ENCODE data around the gene CD300H. TPM values are rescaled to one million over a fixed set of nuclear protein-coding genes. Genes with fewer than 3 reads are reported as not detected.

The CD300H gene
- total RNA-seq, 1 experiment from 2014 or later: not detected

DNA sequence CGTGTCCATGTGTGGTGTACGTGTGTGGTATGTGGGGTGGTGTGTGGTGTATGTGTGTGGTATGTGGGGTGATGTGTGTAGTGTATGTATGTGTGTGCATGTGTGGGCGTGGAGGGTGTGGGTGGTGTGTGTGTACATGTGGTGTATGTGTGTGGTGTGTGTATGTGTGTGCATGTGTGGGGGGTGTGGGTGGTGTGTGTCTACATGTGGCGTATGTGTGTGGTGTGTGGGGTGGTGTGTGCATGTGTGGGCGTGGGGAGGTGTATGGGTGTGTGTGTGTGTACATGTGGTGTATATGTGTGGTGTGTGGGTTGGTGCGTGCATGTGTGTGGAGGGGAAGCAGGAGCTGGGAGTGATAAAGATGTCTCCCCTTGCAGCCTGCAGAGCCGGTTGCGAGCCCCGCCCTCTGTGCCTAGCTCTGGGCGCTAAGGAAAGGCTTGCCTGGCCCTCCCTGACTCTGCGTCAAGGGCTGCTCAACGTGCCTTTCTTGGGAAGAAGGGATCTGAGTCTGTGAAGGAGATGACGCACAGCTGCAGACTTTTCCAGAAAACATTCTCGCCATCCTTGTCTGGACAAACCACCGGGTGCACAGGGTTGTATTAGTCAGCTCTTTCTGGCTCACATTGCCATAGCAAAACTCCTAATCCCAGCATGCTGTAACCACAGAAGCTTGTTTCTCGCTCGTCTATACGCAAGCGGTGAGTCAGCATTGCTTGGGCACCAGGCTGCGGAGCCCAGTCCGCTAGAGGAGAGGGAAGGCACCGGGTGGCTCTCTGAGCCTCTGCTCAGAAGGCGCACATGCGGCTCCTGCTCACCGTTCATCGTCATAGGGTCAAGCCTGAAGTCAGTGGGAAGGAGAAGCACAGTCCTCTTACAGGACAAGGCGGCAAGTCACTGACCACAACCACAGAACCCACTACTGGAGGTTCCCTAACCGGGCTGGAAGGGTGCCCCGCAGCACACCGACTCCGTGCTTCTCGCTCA is 2.0 kb upstream of the CD300H start:
- Histone ChIP-seq H3K9me3 (ENCODE audit: low read depth, low read length, poor library complexity, severe bottlenecking) (no peaks in the 10 kb centered on the region), H3K27ac (ENCODE audit: low read depth, low read length, poor library complexity, severe bottlenecking) (no peak overlapping the region), H3K36me3 (ENCODE audit: insufficient read depth, low read length, poor library complexity, severe bottlenecking) (no peaks in the 10 kb centered on the region), H3K4me1 (ENCODE audit: insufficient read depth, low read length, poor library complexity, severe bottlenecking) (no peaks in the 10 kb centered on the region), H3K27me3 (replicated peaks; ENCODE audit: insufficient read depth, low read depth, low read length, poor library complexity) (peaks cover 6% of the 10 kb centered on the region), H3K4me3 (ENCODE audit: low read depth, low read length, poor library complexity, severe bottlenecking) (no peak overlapping the region)
- peak; percentile 69 for DNase-seq (ENCODE audit: low spot score)
- CTCF ChIA-PET: no interaction called here
- BruUV-seq (replicated peaks): no TSS peak
- intact Hi-C loops (cut with micrococcal nuclease; ENCODE audit: unreplicated experiment): no loop called here
- POLR2A ChIA-PET (ENCODE audit: low non-redundant PET): no interaction called here
- TF ChIP-seq, protein P1, sequence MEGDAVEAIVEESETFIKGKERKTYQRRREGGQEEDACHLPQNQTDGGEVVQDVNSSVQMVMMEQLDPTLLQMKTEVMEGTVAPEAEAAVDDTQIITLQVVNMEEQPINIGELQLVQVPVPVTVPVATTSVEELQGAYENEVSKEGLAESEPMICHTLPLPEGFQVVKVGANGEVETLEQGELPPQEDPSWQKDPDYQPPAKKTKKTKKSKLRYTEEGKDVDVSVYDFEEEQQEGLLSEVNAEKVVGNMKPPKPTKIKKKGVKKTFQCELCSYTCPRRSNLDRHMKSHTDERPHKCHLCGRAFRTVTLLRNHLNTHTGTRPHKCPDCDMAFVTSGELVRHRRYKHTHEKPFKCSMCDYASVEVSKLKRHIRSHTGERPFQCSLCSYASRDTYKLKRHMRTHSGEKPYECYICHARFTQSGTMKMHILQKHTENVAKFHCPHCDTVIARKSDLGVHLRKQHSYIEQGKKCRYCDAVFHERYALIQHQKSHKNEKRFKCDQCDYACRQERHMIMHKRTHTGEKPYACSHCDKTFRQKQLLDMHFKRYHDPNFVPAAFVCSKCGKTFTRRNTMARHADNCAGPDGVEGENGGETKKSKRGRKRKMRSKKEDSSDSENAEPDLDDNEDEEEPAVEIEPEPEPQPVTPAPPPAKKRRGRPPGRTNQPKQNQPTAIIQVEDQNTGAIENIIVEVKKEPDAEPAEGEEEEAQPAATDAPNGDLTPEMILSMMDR (conservative IDR thresholded peaks at IDR 0.05; ENCODE audit: low read depth, low read length): no peak

DNA sequence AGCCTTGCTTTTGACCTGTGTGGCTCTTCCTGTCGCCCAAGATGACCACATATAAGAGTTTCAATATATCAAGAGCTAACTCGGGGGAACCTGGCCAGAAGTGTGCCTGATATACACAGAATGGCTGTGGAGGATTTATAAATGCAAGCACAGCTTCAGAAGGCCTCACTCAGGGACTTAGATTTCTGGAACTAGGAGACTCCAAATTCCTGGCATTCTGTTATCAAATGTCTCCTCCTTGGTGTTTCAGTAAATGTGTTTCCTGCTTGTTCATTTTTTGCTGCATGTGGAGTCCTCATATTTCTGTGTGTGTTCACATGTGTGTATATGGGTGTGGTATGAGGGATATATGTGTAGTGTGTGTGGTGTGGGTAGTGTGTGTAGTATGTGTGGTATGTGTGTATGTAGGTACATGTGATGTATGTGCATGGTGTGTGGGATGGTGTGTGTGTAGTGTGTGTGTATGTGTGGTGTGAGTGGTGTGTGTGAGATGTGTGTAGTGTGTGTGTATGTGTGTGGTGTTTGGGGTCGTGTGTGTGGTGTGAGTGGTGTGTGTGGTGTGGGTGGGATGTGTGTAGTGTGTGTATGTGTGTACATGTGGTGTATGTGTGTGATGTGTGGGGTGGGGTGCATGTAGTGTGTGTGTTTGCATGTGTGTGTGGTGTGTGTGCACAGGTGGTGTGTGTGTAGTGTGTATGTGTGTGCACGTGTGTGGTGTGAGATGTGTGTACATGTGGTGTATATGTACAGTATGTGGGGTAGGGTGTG is 981 bp upstream of the CD300H start:
- Histone ChIP-seq H3K4me1 (ENCODE audit: insufficient read depth, low read length, poor library complexity, severe bottlenecking) (no peaks in the 10 kb centered on the region), H3K27me3 (replicated peaks; ENCODE audit: insufficient read depth, low read depth, low read length, poor library complexity) (no peaks in the 10 kb centered on the region), H3K4me3 (ENCODE audit: low read depth, low read length, poor library complexity, severe bottlenecking) (no peak overlapping the region), H3K27ac (ENCODE audit: low read depth, low read length, poor library complexity, severe bottlenecking) (no peak overlapping the region), H3K36me3 (ENCODE audit: insufficient read depth, low read length, poor library complexity, severe bottlenecking) (no peaks in the 10 kb centered on the region), H3K9me3 (ENCODE audit: low read depth, low read length, poor library complexity, severe bottlenecking) (no peaks in the 10 kb centered on the region)
- TF ChIP-seq EZH2 (IDR thresholded peaks at IDR 0.05; ENCODE audit: borderline replicate concordance, low read depth, low read length, poor library complexity, severe bottlenecking): no peak
- TF ChIP-seq, protein P1 (conservative IDR thresholded peaks at IDR 0.05; ENCODE audit: low read depth, low read length): no peak
- ChIA-PET CTCF (no interaction called here), POLR2A (ENCODE audit: low non-redundant PET) (no interaction called here)
- intact Hi-C loops (cut with micrococcal nuclease; ENCODE audit: unreplicated experiment): no loop called here
- no peak for DNase-seq (ENCODE audit: low spot score)
- BruUV-seq (replicated peaks): no TSS peak

DNA sequence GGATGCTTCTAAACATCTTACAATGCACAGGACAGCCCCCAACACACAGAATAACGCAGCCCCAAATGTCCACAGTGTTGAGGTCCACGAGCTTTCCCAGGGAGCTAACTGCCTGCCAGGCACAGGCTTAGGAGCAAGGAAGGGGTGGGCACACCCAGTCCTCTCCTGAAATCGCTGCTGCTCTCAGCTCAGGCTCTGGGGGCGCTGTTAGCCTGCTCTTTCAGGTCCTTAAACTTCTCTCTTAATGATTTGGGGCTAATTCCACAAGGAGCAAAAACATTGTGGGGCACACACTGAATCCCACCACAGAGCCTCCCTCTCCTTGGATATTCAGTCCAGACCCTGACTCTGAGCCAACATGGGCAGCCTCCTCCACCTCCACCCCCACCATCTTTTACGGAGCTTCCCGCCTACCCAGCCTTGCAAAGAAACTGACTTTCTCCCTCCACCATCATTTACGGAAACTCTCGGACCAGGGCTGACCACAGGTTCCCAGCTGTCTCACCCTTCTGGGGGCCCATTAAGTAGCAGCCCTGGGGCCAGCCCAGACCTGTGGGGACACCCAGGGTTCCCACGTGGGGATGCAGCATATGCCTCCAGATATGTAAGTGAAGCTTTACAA is 1.1 kb downstream of the CD300H start:
- Histone ChIP-seq H3K36me3 (ENCODE audit: insufficient read depth, low read length, poor library complexity, severe bottlenecking) (no peaks in the 10 kb centered on the region), H3K4me1 (ENCODE audit: insufficient read depth, low read length, poor library complexity, severe bottlenecking) (no peaks in the 10 kb centered on the region), H3K9me3 (ENCODE audit: low read depth, low read length, poor library complexity, severe bottlenecking) (no peaks in the 10 kb centered on the region), H3K4me3 (ENCODE audit: low read depth, low read length, poor library complexity, severe bottlenecking) (no peak overlapping the region), H3K27ac (ENCODE audit: low read depth, low read length, poor library complexity, severe bottlenecking) (no peak overlapping the region), H3K27me3 (replicated peaks; ENCODE audit: insufficient read depth, low read depth, low read length, poor library complexity) (no peaks in the 10 kb centered on the region)
- POLR2A ChIA-PET (ENCODE audit: low non-redundant PET): interaction anchor here (0.6 to 0.7 kb wide), 2 partner anchors 30 to 171 kb away, joined by 3 read pairs; partner anchors contain the start of gene RAB37
- TF ChIP-seq, protein P1 (conservative IDR thresholded peaks at IDR 0.05; ENCODE audit: low read depth, low read length): peak; percentile 85
- no peak for TF ChIP-seq EZH2 (IDR thresholded peaks at IDR 0.05; ENCODE audit: borderline replicate concordance, low read depth, low read length, poor library complexity, severe bottlenecking)
- DNase-seq (ENCODE audit: low spot score): peak; percentile 58
- CTCF ChIA-PET: interaction anchor here (0.8 to 1.0 kb wide), 3 partner anchors 15 to 187 kb away, joined by 3 to 4 read pairs (median 3); no protein-coding TSS in a partner anchor
- BruUV-seq (replicated peaks): no TSS peak
- intact Hi-C loops (cut with micrococcal nuclease; ENCODE audit: unreplicated experiment): no loop called here
